Measurements from ENCODE around the gene DNAJC7. TPM values are rescaled to one million over a fixed set of nuclear protein-coding genes. Genes with fewer than 3 reads are reported as not detected.
"Not testable (repeated sequence)": the region's sequence is repeated elsewhere in the genome, so short reads cannot be mapped to it uniquely, and the experiment has no call there.

The DNAJC7 gene
- total and polyA plus RNA-seq, 4 donors = 87.3 to 133 (median 108) TPM

DNA sequence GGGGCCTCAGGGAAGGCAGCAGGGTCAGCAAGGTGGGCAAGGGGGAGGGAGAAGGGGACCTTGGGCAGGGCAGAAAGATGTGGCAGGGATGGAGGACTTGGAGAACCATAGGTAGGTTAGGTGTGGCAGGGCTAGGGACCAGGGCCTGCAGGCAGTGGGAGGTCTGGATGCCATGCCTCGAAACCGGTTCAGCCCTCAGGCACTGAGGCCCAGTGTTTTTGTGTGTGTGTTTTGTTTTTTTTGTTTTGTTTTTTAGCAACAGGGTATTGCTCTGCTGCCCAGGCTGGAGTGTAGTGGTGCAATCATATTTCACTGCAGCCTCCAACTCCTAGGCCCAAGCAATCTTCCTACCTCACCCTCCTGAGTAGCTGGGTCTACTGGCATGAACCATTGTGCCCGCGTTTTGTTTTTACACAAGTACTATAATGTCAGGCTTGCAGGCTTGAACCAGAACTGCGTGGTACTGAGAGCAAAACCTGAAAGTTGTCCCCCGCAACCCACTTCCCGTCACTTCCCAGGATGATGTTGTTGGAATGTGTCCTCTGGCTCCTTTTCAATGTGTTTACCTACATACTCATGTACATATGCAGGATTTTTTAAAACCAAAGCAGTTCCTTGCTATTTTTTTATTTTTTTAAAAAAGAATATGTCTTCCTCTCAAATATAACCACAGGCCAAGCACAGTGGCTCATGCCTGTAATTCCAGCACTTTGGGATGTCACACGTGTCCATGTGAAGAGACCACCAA is 74.4 kb downstream of the DNAJC7 start:
- Histone ChIP-seq H3K4me1 (ENCODE audit: control insufficient read depth, insufficient read depth, low read length) (no peaks in the 10 kb centered on the region), H3K9me3 (ENCODE audit: control insufficient read depth, insufficient read depth, low read length) (no peaks in the 10 kb centered on the region), H3K36me3 (ENCODE audit: control insufficient read depth, insufficient read depth, low read length) (peaks cover 53% of the 10 kb centered on the region), H3K27ac (ENCODE audit: low read depth, low read length) (no peak overlapping the region), H3K4me3 (ENCODE audit: low read depth, low read length) (no peak overlapping the region), H3K27me3 (ENCODE audit: control insufficient read depth, insufficient read depth, low read length) (no peaks in the 10 kb centered on the region)
- no peak for DNase-seq (ENCODE audit: low read depth in 4 of 6, low spot score in 6 of 6)
- 100% methylated on average over 3 of the region's 8 CpGs for WGBS (ENCODE audit: insufficient coverage)

DNA sequence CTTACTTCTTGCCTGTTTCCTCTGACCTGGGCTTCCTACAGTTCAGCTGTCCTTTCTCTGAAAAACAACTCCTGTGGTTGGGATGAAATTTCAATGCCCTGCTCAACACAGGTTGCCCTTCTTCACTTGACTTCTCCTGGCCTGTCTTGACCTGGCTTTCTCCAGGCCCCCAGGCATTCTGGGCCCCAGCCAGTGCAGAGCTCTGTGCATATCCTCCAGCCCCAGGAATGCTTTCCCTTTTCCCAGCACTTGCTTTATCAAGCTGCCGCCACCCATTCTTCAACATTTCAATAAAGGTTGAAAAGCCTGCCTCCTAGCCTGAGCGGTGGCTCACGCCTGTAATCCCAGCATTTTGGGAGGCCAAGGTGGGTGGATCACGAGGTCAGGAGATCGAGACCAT is 76.1 kb downstream of the DNAJC7 start:
- no CpG with 5 or more reads among the region's 5 CpGs for WGBS (ENCODE audit: insufficient coverage)
- no peak overlapping the region for H3K4me3 ChIP-seq (ENCODE audit: low read depth, low read length)

DNA sequence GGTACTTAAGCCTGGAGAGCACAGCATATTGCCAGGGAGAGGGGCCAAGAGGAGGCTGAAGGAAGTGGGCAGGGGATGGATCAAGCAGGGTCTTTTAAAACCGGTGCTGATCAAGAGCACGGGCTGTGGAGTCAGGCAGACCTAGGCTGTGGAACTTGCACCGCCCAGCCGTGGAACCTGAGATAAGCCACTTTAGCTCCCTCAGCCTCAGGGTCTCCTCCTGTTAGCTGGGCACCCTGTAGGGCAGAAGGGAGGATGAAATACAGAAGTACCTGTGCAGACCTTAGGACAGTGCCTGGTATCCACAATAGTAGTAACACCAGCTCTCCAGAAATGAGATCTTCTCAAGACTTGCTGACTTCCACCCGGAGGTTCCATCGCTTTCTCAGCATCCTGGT is 77.5 kb downstream of the DNAJC7 start:
- DNase-seq (ENCODE audit: low read depth in 4 of 6, low spot score in 6 of 6) = no peak
- Histone ChIP-seq H3K27ac (ENCODE audit: low read depth, low read length) (no peak overlapping the region), H3K4me1 (ENCODE audit: control insufficient read depth, insufficient read depth, low read length) (no peaks in the 10 kb centered on the region), H3K9me3 (ENCODE audit: control insufficient read depth, insufficient read depth, low read length) (no peaks in the 10 kb centered on the region), H3K4me3 (ENCODE audit: low read depth, low read length) (no peak overlapping the region), H3K27me3 (ENCODE audit: control insufficient read depth, insufficient read depth, low read length) (no peaks in the 10 kb centered on the region), H3K36me3 (ENCODE audit: control insufficient read depth, insufficient read depth, low read length) (peaks cover 59% of the 10 kb centered on the region)
- 97% methylated on average over 4 of the region's 6 CpGs for WGBS (ENCODE audit: insufficient coverage)

More for the DNA sequence above, 76.1 kb downstream of the DNAJC7 start:
- Histone ChIP-seq H3K27ac (ENCODE audit: low read depth, low read length) (no peak overlapping the region), H3K36me3 (ENCODE audit: control insufficient read depth, insufficient read depth, low read length) (peaks cover 59% of the 10 kb centered on the region), H3K9me3 (ENCODE audit: control insufficient read depth, insufficient read depth, low read length) (no peaks in the 10 kb centered on the region), H3K27me3 (ENCODE audit: control insufficient read depth, insufficient read depth, low read length) (no peaks in the 10 kb centered on the region), H3K4me1 (ENCODE audit: control insufficient read depth, insufficient read depth, low read length) (no peaks in the 10 kb centered on the region)
- DNase-seq (ENCODE audit: low read depth in 4 of 6, low spot score in 6 of 6) = no peak

DNA sequence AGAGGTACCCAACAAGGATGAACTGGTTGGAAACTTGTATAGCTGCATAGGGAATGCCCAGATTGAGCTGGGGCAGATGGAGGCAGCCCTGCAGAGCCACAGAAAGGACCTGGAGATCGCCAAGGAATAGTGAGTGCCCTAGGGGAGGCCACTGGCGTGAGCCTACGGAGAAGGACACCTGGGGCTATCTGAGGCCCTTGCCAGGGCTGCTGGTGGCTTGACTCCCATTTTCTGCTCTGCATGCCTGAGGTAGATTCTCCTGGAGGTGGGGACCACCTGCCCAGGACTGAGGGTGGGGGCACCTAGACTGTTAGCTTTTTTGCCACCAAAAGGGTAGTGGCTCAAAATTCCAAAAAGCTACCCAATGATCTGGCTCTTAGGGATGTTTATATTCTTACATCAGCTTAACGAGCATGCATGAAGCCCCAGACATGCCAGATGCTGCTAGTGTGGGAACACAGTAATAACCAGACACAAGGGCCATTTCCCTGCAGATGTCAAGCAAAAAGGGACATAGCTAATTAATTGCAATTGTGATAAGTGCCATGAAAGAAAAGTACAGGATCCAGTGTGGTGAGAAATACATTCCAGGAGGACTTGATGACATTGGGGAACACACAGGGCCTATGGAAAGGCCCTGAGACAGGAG is 78.1 kb downstream of the DNAJC7 start:
- no peaks in the 10 kb centered on the region for H3K9me3 ChIP-seq (ENCODE audit: control insufficient read depth, insufficient read depth, low read length)
- WGBS (ENCODE audit: insufficient coverage) = 89% methylated on average over 4 of the region's 4 CpGs
- H3K4me1 ChIP-seq (ENCODE audit: control insufficient read depth, insufficient read depth, low read length) = no peaks in the 10 kb centered on the region
- H3K4me3 ChIP-seq (ENCODE audit: low read depth, low read length) = no peak overlapping the region
- H3K27ac ChIP-seq (ENCODE audit: low read depth, low read length) = no peak overlapping the region
- DNase-seq (ENCODE audit: low read depth in 4 of 6, low spot score in 6 of 6) = peak in 1 of 6 donors; percentile 34
- no peaks in the 10 kb centered on the region for H3K27me3 ChIP-seq (ENCODE audit: control insufficient read depth, insufficient read depth, low read length)
- H3K36me3 ChIP-seq (ENCODE audit: control insufficient read depth, insufficient read depth, low read length) = peaks cover 55% of the 10 kb centered on the region

DNA sequence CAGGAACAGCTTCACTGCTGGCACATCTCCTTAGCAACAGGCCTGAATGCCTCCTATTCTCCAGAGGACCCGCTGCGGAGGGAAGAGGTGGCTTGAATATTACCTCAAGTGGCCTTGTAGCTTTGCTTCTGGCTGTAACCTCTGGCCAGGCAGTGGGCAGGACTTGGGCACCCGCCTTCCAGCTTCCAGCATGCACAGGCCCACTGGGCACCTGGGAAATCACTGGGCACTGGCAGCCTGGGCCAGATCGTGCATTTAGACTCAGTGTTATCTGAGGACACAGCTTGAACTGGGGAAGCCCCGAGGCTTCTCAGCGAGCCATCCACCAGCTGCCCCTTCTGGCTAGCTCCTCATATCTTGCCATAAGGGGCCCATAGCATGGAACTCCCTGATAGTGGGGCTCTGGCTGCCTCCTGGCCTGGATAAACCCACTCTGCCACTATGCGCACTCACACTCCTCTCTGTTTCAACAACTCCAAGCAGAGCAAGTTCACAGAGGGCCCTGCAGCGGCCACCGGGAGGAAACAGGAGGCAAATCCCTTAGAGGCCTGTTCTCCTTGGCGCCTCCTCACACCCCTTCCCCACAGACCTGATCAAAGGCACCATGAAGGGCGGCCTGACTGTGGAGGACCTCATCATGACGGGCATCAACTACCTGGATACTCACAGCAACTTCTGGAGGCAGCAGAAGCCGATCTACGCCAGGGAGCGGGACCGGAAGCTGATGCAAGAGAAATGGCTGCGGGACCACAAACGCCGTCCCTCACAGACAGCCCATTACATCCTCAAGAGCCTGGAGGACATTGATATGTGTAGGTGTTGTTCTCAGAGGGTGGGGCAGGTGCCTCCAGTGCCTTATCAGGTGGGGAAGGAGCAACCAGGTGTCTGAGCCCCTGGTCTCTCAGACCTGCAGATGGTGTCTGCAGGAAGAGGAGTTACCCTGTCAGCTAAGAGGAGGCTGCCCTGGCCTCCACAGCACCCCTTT is 79.0 kb downstream of the DNAJC7 start:
- 91% methylated on average over 11 of the region's 19 CpGs for WGBS (ENCODE audit: insufficient coverage)
- DNase-seq (ENCODE audit: low read depth in 4 of 6, low spot score in 6 of 6) = no peak
- Histone ChIP-seq H3K27ac (ENCODE audit: low read depth, low read length) (no peak overlapping the region), H3K4me3 (ENCODE audit: low read depth, low read length) (no peak overlapping the region), H3K9me3 (ENCODE audit: control insufficient read depth, insufficient read depth, low read length) (no peaks in the 10 kb centered on the region), H3K36me3 (ENCODE audit: control insufficient read depth, insufficient read depth, low read length) (peaks cover 54% of the 10 kb centered on the region), H3K27me3 (ENCODE audit: control insufficient read depth, insufficient read depth, low read length) (no peaks in the 10 kb centered on the region), H3K4me1 (ENCODE audit: control insufficient read depth, insufficient read depth, low read length) (no peaks in the 10 kb centered on the region)

DNA sequence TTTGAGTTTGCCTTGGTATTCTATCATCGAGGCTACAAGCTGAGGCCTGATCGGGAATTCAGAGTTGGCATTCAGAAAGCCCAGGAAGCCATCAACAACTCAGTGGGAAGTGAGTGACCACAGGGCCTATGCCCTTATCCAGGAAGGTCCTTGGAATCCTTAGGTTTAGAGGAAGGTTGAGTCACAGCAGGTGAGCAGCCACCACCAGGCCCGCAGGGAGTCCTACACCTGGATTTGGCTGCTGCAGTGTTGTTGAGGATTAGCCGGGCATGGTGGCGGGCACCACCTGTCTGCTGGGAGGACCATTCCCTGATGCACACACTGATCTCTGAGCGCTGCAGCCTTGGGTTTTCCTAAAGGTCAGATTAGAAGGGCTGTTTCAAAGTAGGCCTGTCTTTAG is 81.6 kb downstream of the DNAJC7 start:
- Histone ChIP-seq H3K4me3 (ENCODE audit: low read depth, low read length) (no peak overlapping the region), H3K27ac (ENCODE audit: low read depth, low read length) (no peak overlapping the region), H3K27me3 (ENCODE audit: control insufficient read depth, insufficient read depth, low read length) (no peaks in the 10 kb centered on the region), H3K36me3 (ENCODE audit: control insufficient read depth, insufficient read depth, low read length) (peaks cover 49% of the 10 kb centered on the region), H3K4me1 (ENCODE audit: control insufficient read depth, insufficient read depth, low read length) (peaks cover 9% of the 10 kb centered on the region), H3K9me3 (ENCODE audit: control insufficient read depth, insufficient read depth, low read length) (no peaks in the 10 kb centered on the region)
- 95% methylated on average over 6 of the region's 6 CpGs for WGBS (ENCODE audit: insufficient coverage)
- no peak for DNase-seq (ENCODE audit: low read depth in 4 of 6, low spot score in 6 of 6)

DNA sequence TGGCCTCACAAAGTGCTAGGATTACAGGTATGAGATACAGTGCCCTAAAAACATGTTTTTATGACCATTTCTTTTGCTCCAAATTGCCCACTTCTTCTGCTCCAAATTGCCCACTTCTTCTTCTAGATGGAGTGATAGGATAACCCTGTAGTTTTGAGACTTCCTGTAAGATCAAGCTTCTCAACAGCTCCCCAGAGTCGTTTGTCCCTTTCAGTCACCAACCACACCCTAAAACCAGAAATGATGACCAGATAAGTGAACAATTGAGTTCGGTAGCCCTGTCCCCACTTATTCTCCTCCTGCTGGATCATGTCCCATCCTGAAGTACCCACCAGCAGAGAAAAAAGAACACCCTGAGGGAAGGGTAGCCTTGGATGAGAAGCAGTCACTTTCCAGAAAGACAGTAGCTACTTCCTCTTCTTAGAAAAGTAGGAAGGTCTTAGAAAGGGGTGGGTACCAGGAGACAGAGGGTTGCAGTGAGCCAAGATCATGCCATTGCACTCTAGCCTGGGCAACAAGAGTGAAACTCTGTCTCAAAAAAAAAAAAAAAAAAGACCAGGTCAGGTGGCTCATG is 84.3 kb downstream of the DNAJC7 start:
- Histone ChIP-seq H3K4me3 (ENCODE audit: low read depth, low read length) (no peak overlapping the region), H3K27ac (ENCODE audit: low read depth, low read length) (no peak overlapping the region), H3K4me1 (ENCODE audit: control insufficient read depth, insufficient read depth, low read length) (peaks cover 9% of the 10 kb centered on the region), H3K27me3 (ENCODE audit: control insufficient read depth, insufficient read depth, low read length) (no peaks in the 10 kb centered on the region), H3K36me3 (ENCODE audit: control insufficient read depth, insufficient read depth, low read length) (peaks cover 26% of the 10 kb centered on the region), H3K9me3 (ENCODE audit: control insufficient read depth, insufficient read depth, low read length) (no peaks in the 10 kb centered on the region)
- no CpG with 5 or more reads among the region's 2 CpGs for WGBS (ENCODE audit: insufficient coverage)
- no peak for DNase-seq (ENCODE audit: low read depth in 4 of 6, low spot score in 6 of 6)

DNA sequence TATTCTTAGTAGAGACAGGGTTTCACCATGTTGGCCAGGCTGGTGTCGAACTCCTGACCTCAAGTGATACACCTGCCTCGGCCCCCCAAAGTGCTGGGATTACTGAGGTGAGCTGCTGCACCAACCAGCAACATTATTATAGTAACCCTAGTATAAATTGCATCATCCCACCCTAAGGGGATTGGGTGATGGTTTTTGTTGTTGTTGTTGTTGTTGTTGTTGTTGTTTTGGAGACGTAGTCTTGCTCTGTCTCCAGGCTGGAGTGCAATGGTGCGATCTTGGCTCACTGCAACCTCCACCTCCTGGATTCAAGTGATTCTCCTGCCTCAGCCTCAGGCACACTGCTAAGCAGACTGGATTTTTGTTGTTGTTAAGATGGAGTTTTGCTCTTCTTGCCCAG is 85.5 kb downstream of the DNAJC7 start:
- not testable (repeated sequence) for H3K27me3 ChIP-seq (ENCODE audit: control insufficient read depth, insufficient read depth, low read length); DNase-seq (ENCODE audit: low read depth in 4 of 6, low spot score in 6 of 6); H3K27ac ChIP-seq (ENCODE audit: low read depth, low read length); H3K4me3 ChIP-seq (ENCODE audit: low read depth, low read length); H3K9me3 ChIP-seq (ENCODE audit: control insufficient read depth, insufficient read depth, low read length); H3K4me1 ChIP-seq (ENCODE audit: control insufficient read depth, insufficient read depth, low read length)
- peaks cover 17% of the 10 kb centered on the region for H3K36me3 ChIP-seq (ENCODE audit: control insufficient read depth, insufficient read depth, low read length)
- 100% methylated on average over 1 of the region's 4 CpGs for WGBS (ENCODE audit: insufficient coverage)

DNA sequence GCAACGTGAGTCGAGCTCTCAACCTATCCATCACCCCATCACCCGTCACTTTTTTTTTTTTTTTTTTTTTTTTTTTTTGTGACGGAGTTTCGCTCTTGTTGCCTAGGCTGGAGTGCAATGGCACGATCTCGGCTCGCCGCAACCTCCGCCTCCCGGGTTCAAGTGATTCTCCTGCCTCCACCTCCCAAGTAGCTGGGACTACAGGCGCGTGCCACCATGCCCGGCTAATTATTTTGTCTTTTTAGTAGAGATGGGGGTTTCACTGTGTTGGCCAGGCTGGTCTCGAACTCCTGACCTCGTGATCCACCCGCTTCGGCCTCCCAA is 86.4 kb downstream of the DNAJC7 start:
- WGBS (ENCODE audit: insufficient coverage) = 84% methylated on average over 4 of the region's 18 CpGs
- H3K27ac ChIP-seq (ENCODE audit: low read depth, low read length) = peak overlapping the region; percentile 70

More for the DNA sequence above, 86.4 kb downstream of the DNAJC7 start:
- H3K27me3 ChIP-seq (ENCODE audit: control insufficient read depth, insufficient read depth, low read length); H3K36me3 ChIP-seq (ENCODE audit: control insufficient read depth, insufficient read depth, low read length); H3K4me1 ChIP-seq (ENCODE audit: control insufficient read depth, insufficient read depth, low read length); DNase-seq (ENCODE audit: low read depth in 4 of 6, low spot score in 6 of 6); H3K9me3 ChIP-seq (ENCODE audit: control insufficient read depth, insufficient read depth, low read length): not testable (repeated sequence)
- peak overlapping the region; percentile 62 for H3K4me3 ChIP-seq (ENCODE audit: low read depth, low read length)

All from spinal cord (tissue), 10 donors.